C1 segment of cervical spinal cord (tissue), 14 donors: Measurements from ENCODE around the gene BMPR2.
"Not testable (repeated sequence)": the region's sequence is repeated elsewhere in the genome, so short reads cannot be mapped to it uniquely, and the experiment has no call there.

ENCODE experiments used
- DNase-seq, 14 donors: peaks; one replicate each; lab custom pipeline; 2025; lab: John Stamatoyannopoulos, UW

BMPR2 gene

DNA sequence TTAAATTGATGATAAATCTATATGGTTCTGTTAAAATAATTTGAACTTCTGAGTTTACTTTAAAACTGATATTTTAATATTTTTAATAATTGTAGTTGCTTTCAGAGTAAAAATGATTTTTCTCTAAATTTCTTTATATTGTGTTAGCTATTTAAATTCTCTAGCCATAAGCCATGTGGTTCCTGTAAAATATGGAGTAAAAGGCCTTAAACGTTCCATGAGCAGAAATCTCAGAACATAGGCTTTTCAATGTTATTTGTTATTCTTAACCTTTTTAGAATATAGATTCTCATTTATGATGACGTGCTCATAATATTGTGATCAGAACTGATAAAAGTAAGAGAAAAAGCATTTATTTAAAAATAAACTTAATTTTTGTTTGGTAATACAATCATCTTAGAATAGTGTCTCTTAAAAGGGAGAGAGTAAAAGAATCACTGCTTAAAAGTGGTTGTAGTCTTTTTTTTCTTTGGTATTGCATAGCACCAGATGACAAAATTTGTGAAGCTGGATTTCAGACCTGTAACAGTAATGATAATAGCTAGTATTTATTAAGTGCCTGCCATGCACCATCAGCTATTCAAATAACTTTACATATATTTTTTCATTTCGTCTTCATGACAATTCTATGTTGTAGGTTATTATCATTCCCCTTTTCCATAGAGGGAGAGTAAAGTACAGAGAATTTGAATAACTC lies 2.7 kb downstream of the BMPR2 start:
- no peak for DNase-seq

DNA sequence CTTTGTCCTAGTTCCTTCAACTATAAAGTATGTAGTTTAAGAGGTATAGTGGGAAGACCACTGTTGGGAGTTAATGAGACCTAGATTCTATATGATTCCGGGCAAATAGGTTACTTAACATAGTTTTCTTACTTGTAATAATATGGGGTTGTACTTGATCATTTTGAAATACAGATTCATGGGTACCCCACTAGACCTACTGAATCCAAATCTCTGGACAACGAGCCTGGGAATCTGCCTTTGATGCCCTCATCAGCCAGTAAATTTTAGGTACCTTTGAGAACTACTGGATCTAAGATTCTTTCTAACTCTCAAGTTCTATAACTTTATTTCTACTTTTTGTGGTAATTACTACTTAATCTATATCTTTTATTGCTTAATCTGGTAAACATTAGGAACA lies 6.6 kb downstream of the BMPR2 start:
- DNase-seq = no peak

DNA sequence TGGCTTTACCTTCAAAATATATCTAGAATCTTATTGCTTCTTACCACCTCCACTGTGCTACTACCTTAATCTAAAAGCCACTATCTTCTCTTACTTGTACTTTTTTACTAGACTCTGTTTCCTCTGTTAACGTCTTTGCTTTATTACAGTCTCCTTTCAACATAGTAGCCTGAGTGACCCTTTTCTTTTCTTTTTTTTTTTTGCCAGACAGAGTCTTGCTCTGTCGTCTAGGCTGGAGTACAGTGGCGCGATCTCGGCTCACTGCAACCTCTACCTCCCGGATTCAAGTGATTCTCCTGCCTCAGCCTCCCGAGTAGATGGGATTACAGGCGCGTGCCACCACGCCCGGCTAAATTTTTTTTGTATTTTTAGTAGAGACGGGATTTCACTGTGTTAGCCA lies 10.4 kb downstream of the BMPR2 start:
- DNase-seq = not testable (repeated sequence)

DNA sequence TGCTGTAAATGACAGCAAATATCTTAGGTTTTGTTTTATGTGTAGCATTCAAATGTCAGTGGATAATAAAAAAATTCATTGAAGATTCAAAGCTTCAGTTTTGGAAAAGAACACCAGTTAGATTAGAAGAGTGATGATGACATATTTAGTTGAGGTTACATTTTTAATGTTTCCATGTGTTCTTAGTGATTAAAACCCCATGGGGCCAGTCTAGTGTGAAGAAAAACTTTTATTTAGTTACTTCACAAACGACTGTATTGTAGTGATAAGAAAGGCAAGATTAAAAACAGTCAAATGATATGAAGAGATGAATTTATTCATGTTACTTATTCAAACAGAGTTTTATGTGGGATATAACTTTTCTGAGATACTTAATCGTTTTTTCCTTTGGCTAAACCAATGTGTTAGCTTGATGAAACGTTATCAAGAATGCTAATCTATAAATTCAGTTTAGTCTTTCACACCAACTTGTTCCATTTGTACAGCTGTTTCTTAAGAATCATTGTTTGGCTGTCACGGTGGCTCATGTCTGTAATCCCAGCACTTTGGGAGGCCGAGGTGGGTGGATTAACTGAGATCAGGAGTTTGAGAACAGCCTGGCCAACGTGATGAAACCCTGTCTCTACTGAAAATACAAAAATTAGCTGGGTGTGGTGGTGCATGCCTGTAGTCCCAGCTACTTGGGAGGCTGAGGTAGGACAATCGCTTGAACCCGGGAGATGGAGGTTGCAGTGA lies 11.6 kb downstream of the BMPR2 start:
- no peak for DNase-seq

DNA sequence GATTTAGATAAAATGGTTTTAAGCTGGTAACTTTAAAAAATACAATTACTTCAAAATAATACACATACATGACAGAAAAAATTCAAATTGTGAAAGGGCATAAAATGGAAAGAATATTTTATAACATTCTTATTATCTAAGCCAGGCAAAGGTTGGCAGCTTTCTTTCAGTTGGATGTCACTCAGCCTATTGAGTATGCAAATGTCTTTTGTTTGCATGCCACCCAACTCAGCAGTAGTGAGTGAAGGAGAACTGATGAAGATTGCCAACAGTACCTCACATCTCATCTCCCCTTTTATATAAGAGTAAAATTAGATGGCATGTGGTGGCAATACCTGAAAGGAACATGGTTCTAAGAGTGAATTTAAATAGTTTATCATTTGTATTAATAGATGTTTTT lies 24.8 kb downstream of the BMPR2 start:
- no peak for DNase-seq

DNA sequence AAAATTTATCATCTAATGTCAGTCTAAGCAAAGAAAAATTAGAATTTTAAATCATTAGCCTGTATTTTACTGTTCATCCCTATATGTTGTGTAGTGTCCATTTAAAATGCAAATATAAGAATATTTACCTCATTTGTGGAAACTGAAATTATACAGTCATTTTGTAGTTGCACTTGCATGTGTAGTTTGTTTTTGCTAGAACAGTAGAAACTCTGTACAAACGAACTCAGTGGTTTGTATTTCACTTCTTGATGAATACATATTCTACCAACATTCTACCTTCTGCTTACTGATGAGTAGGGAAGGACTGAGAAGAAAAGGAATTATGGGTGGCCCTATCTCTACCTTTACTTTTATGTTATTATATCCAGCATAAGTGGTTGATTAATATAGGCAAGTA lies 29.7 kb downstream of the BMPR2 start:
- DNase-seq = no peak

DNA sequence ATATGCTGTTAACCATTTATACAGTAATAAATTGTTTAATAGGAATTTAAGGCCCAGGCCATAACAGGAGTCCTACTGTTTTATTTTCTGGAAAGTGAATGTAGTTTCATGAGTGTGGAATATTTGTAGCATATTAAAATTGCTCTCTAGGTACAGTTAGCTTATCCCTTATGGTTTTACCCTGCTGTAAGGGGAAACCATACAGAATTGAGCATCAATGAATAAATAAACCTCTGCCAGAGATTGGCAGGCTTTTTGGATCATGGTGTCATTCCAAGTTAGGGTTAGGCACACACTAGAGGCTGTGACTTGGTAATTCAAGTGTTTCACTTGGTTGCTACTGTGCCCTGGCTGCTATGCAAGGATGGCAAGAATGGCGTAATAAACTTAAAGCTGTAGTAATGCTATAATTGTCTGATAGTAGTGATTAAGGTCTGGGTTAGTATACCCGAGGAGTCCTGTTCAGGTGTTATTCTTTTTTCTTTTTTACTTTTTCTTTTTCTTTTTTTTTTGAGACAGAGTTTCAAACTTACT lies 30.4 kb downstream of the BMPR2 start:
- no peak for DNase-seq

DNA sequence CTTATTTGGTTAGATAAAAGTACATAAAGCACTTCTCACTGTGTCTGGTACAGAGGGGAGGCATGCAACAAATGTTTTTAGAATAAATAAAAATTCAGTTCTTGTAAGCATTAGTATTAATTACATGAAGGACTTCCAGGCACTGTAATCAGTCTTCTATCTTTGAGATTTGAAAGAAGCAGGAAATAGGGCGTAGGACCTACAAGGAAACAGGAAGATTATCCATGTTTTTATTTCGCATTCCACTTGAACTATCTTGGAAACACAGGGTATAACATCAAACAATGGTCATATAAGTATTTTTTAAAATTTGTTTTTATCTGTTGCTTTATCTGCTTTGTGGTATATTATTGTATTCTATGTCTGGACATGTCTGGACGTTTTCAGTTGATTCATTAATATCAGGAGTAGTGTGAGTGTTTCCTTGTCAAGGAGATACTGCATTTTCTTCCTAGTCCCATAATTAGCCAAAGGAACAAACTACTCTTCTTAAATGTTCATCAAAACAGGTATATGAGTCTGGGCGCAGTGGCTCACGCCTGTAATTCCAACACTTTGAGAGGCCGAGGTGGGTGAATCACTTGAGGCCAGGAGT lies 32.5 kb downstream of the BMPR2 start:
- DNase-seq = no peak

DNA sequence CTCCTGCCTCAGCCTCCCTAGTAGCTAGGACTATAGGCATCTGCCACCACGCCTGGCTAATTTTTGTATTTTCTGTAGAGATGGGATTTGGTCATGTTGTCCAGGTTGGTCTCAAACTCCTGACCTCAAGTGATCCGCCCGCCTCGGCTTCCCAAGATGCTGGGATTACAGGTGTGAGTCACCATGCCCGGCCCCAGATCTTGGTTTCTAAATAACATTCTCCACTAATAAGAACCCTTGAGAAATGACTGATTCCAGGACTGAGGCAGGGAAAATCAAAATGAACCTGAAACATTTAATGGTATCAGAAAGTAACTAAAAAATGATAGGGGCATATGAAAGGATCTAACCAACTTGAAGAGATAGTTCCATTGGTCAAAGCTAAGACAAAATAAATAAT lies 34.0 kb downstream of the BMPR2 start:
- no peak for DNase-seq

DNA sequence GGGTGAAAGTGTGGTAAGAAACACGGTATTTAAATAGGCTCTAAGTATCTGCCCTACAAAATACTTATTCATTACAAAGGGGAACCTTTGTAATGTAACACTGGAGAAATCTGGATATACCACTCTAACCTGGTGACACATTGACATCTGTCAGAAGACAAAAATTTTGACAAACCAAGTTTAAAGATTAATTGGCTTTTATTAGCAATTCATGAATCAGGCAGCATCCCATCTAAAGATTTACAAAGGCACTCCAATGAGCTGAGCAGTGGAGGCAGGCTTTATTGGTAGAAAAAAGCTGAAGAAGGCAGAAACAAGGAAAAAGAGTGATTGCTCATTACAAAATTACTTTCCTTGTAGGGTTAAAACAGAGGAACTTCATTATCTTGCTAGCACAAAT lies 35.0 kb downstream of the BMPR2 start:
- DNase-seq = no peak

DNA sequence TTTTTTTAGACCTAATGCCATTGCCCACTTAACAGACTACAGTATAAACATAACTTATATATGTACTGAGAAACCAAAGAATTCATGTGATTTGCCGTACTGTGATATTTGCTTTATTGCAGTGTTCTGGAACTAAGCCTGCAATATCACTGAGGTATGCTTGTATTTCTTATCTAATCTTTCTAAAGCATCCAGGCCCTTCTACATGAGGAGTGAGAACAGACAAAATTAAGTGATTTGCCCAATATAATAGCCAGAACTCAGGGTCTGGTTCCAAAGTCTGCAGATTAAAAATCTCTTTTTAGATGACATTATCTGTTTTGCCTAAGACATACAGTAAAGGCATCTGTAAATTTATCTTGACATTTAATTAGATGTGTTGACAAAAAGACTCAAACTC lies 41.9 kb downstream of the BMPR2 start:
- no peak for DNase-seq

DNA sequence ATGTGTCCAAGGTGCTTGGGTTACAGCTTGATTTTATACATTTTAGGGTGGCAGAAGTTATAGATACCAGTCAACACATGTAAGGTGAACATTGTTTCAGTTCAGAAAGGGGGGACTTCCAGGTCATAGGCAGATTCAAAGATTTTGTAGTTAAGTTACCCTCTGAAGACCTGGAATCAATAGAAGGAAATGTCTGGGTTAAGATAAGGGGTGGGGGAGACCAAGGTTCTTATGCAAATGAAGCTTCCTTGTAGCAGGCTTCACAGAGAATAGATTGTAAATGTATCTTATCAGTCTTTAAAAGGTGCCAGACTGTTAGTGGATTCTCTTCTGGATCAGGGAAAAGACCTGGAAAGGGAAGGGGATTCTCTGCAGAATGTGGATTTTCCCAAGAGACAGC lies 42.4 kb downstream of the BMPR2 start:
- no peak for DNase-seq

DNA sequence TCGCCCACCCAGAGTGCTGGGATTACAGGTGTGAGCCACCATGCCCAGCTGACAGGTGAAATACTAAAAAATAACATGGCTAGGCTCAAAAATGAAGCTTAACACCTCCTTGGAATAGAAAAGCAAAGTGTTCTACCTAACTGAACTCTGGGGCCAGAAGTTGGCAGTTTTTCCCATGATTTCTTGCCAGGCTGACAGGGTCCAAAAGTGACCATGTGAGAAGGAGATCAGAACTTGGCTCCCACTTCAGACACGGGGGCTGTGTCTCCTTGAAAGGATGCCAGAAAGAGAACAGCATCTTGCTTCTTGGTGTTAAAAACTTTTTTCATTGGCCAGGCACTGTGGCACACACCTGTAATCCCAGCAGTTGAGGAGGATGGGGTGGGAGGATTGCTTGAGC lies 47.0 kb downstream of the BMPR2 start:
- DNase-seq = peak in 7 of 14 donors; percentile 0 to 14 (median 1)

DNA sequence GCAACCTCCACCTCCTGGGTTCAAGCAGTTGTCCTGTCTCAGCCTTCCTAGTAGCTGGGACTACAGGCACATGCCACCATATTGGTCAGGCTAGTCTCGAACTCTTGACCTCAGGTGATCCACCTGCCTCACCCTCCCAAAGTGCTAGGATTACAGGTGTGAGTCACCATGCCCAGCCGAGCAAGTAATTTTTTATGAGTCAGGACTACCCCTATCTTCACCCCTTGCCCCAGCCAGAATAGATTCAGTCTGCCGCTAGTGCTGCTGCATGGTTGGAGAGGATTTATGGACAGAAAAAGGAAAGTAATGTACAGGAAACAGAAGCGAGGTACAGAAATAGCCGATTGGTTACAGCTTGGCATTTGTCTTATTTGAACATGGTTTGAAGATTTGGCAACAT lies 48.9 kb downstream of the BMPR2 start:
- no peak for DNase-seq

DNA sequence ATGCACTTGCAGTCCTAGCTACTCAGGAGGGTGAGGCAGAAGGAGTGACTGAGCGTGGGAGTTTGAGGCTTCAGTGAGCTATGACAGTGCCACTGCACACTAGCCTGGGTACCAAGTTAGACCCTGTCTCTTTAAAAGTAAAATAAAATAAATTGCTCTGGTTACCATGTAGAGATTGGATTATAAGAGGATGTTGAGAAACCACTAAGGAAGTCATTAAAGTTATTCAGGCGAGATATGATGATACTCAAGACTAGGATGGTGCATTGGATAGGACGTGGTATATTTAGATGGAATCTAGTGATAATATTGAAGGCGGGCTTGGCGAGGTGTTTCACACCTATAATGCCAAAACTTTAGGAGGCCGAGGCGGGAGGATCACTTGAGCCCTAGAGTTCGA lies 50.6 kb downstream of the BMPR2 start:
- no peak for DNase-seq

DNA sequence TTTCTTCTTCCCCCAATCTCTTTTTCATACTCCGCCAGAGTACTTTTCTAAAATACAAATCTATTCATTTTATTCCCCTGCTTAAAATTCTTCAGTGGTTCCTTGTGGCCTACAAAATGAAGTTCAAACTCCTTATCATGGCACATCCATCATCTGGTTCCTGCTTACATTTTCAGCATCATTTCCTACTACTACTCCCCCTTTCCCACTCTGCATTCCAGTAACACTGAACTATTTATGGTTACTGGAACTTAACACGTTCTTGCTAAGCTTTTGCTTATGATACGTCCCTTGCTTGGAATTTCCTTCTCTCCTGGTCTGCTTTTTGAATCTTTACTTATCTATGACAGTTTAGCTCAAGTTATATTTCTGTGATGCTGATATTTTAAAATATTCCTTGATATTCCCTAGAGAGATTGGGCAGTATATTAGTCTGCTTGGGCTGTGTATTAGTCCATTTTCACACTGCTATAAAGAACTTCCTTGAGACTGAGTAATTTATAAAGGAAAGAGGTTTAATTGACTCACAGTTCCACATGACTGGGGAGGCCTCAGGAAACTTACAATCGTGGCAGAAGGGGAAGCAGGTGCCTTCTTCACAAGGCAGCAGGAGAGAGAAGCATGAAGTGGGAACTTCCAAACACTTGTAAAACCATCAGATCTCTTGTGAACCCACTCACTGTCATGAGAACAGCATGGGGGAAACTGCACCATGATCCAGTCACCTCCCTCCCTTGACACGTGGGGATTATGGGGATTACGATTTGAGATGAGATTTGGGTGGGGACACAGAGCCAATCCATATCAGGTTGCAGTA lies 53.2 kb downstream of the BMPR2 start:
- no peak for DNase-seq

DNA sequence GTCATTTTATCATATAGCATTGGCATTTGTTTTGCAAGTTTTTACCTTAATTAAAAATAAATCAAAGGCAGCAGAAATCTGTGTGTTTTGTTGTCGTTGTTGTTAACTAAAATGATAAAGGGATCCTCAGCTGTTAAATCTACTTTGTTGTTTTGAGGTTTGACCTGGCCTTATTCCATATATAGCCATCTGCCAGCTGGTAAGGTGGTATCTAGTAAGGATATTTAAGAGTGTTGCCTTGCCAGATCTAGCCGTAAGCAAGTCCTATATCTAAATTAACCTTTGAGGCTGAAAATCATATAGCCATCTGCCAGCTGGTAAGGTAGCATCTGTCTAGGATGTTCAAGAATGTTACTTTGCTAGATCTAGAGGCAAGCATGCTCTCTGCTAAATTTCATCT lies 56.6 kb downstream of the BMPR2 start:
- DNase-seq = peak in 1 of 14 donors; percentile 6

DNA sequence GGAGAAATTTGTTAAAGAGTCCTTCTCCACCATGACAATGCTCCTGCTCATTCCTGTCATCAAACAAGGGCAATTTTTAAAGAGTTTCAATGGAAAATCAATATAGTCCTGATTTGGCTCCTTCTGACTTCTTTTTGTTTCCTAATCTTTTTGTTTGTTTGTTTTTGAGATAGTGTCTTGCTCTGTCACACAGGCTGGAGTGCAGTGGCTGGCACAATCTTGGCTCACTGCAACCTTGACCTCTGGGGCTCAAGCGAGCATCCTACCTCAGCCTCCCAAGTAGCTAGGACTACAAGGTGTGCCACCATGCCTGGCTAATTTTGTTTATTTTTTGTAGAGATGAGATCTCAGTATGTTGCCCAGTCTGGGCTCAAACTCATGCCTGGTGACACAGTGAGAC lies 58.3 kb downstream of the BMPR2 start:
- DNase-seq = no peak

DNA sequence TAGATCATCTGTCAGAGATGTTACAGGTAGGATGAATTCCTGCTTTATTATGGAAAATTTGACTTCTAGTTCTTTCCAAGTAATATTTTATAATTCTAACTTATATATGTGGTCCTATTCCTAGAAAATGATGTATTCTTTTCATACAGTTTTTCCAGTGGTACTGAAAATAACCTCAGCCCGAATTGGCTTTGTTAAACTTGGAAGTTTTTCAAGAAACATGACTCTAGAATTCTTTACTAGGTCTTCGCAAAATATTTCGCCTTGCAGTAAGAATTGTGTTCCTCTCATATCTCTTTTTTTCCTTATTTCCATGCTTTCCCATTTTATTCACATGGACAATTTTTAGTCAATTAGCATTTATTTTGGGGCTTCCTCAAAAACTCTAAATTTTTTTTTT lies 60.5 kb downstream of the BMPR2 start:
- no peak for DNase-seq

DNA sequence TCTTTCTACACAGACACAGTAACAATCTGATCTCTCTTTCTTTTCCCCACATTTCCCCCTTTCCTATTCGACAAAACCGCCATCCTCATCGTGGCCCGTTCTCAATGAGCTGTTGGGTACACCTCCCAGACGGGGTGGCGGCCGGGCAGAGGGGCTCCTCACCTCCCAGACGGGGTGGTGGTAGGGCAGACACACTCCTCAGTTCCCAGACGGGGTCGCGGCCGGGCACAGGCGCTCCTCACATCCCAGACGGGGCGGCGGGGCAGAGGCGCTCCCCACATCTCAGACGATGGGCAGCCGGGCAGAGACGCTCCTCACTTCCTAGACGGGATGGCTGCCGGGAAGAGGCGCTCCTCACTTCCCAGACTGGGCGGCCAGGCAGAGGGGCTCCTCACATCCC lies 64.0 kb downstream of the BMPR2 start:
- DNase-seq = not testable (repeated sequence)

DNA sequence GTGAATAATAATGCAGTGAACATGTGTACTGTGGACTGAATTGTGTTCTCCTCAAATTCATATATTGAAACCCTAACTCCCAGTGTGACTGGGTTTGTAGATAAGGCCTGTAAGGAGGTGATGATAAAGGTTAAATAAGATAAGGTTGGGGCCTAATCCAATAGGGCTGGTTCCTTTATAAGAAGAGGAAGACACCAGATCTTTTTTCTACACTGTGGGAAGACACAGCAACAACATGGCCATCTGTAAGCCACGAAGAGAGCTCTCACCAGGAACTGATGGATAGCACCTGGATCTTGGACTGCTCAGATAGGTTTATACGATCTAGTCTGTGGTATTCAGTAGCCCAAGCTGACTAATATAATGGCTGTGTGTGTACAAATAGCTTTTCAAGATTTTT lies 66.8 kb downstream of the BMPR2 start:
- DNase-seq = no peak

DNA sequence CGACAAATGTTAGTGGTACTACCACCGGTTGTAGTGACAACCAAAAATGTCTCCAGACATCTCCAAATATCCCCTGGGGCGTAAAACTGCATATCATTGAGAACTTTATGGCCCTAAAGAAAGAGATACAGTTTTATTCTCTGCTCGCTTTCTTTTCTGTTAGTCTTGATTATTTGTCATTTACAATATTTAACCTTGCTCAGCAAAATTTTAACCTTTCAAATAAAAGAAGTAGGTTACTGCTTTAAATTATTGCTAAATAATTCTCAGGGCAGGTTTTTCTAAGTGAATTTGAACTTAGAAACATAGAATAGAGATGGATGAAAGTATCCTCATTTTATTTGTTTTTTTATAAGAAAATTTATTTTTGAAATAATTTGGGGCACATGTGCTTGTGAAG lies 67.9 kb downstream of the BMPR2 start:
- DNase-seq = no peak
